Body of pancreas (tissue), 4 donors: ENCODE data around the gene GRIP2. TPM values are rescaled to one million over a fixed set of nuclear protein-coding genes. Genes with fewer than 3 reads are reported as not detected.

Experiments
- ATAC-seq: fragments of 150-250 bp; one replicate; pipeline ENCODE4 v1.9.1; 2016
- DNase-seq, 4 donors: peaks; one replicate each; pipeline ENCODE4 v3.0.0-alpha.2; 2019
- H3K27ac ChIP-seq, 4 donors: fragments of 200-600 bp; sonication (generic); 1 replicate in 3 of 4; 2 replicates in 1 of 4; pipeline versions ENCODE4 v1.5.1 to v1.6.1; 2016 to 2019; ENCODE audit warnings: mild to moderate bottlenecking in 1 of 4, mixed read lengths in 1 of 4, moderate library complexity in 1 of 4
- H3K27me3 ChIP-seq, 2 donors: fragments of 200-600 bp; sonication (generic); one replicate each; pipeline ENCODE4 v1.6.0; 2016; ENCODE audit warnings: mild to moderate bottlenecking in 1 of 2
- H3K36me3 ChIP-seq, 2 donors: fragments of 200-600 bp; sonication (generic); replicated peaks in 1 of 2; 2 replicates each; pipeline ENCODE4 v1.5.1; 2016; ENCODE audit warnings: low read depth in 2 of 2; ENCODE audit not compliant: insufficient read depth in 1 of 2
- H3K4me1 ChIP-seq: fragments of 200-600 bp; sonication (generic); one replicate; pipeline ENCODE4 v1.6.0; 2016
- H3K4me3 ChIP-seq, 2 donors: fragments of 200-600 bp; sonication (generic); 1 replicate in 1 of 2; 2 replicates in 1 of 2; pipeline ENCODE4 v1.5.1; 2016 to 2019
- H3K9me3 ChIP-seq, 3 donors: fragments of 200-600 bp; sonication (generic); 1 replicate in 2 of 3; 2 replicates in 1 of 3; pipeline ENCODE4 v1.5.1; 2016
- CTCF ChIP-seq, 7 experiments: fragments of 450-650 bp in 4 of 7; fragments of 200-600 bp in 3 of 7; sonication (generic) in 3 of 7; IDR thresholded peaks; one replicate each; pipeline ENCODE4 v1.5.1; 2016 to 2019; ENCODE audit warnings: antibody characterized with exemption in 7 of 7
- POLR2A ChIP-seq, 3 donors: fragments of 450-650 bp; IDR thresholded peaks; one replicate each; pipeline ENCODE4 v1.6.1; 2016; ENCODE audit warnings: antibody characterized with exemption in 3 of 3, mild to moderate bottlenecking in 2 of 3
- WGBS, 2 donors: methylation state at CpG; one replicate each; pipeline ENCODE4 v1.1.5; 2017; 5-methylcytosine and 5-hydroxymethylcytosine counted together
- intact Hi-C: fragments of 100-400 bp; cut with DNase I; formaldehyde crosslinking; loops from one replicate; pipeline ENCODE4 v1.15.1; 2023
- total RNA-seq, 2 donors: library from RNA; depleted of rRNA; stranded (reverse); fragments of >200 nt; gene quantifications; one replicate each; pipeline ENCODE4 v1.1.0, GENCODE V29; 2016

The GRIP2 gene
- total RNA-seq, result under 1 TPM; 0.26 to 0.99 TPM

GRCh38 chr3:14539742-14540491 lies at the start of gene GRIP2:
TSS of gene GRIP2 (minus strand) at chr3:14540342. CDS start at chr3:14540308, 34 bp downstream.
- Histone ChIP-seq H3K4me3 (no peak within 1 kb of the TSS), H3K36me3 (no peaks in the 10 kb centered on the region), H3K27ac (no peak within 1 kb of the TSS), H3K9me3 (no peaks in the 10 kb centered on the region), H3K4me1 (no peaks in the 10 kb centered on the region), H3K27me3 (no peaks in the 10 kb centered on the region)
- intact Hi-C loops, result no loop called here
- DNase-seq (no peak), ATAC-seq (no peak)
- 65 to 67% methylated on average over 11 to 14 of the region's 14 CpGs for WGBS, 2 donors
- TF ChIP-seq POLR2A (IDR thresholded peaks at IDR 0.05) (no peak), CTCF (IDR thresholded peaks at IDR 0.05) (no peak)

- no peaks in the 10 kb centered on the region for H3K4me1 ChIP-seq
- H3K27me3 ChIP-seq, result no peaks in the 10 kb centered on the region
- H3K4me3 ChIP-seq, result no peak overlapping the region
- no peak for ATAC-seq
- H3K27ac ChIP-seq, result no peak overlapping the region
- intact Hi-C loops, result no loop called here
- no peak for TF ChIP-seq CTCF (IDR thresholded peaks at IDR 0.05)
- DNase-seq, result no peak
- 82 to 89% methylated on average over 6 of the region's 6 CpGs for WGBS, 2 donors
- no peaks in the 10 kb centered on the region for H3K36me3 ChIP-seq
- H3K9me3 ChIP-seq, result no peaks in the 10 kb centered on the region
Measured at GRCh38 chr3:14588425-14589112, 48.4 kb upstream of the GRIP2 start.

GRCh38 chr3:14587740-14588360 lies 47.7 kb upstream of the GRIP2 start:
- no peak for ATAC-seq
- intact Hi-C loops, result no loop called here
- 61 to 67% methylated on average over 4 of the region's 4 CpGs for WGBS, 2 donors

GRCh38 chr3:14586611-14587010 lies 46.5 kb upstream of the GRIP2 start:
- H3K9me3 ChIP-seq, result no peaks in the 10 kb centered on the region
- H3K4me3 ChIP-seq, result no peak overlapping the region
- DNase-seq (no peak), ATAC-seq (no peak)
- H3K36me3 ChIP-seq, result no peaks in the 10 kb centered on the region
- intact Hi-C loops, result no loop called here
- H3K27ac ChIP-seq, result no peak overlapping the region
- no peaks in the 10 kb centered on the region for H3K27me3 ChIP-seq
- peaks cover 9% of the 10 kb centered on the region for H3K4me1 ChIP-seq
- WGBS, 2 donors, result 87 to 88% methylated on average over 2 of the region's 2 CpGs
- no peak for TF ChIP-seq POLR2A (IDR thresholded peaks at IDR 0.05)
- no peak for TF ChIP-seq CTCF (IDR thresholded peaks at IDR 0.05)

More at GRCh38 chr3:14587740-14588360, 47.7 kb upstream of the GRIP2 start:
- H3K4me1 ChIP-seq, result no peaks in the 10 kb centered on the region
- no peaks in the 10 kb centered on the region for H3K9me3 ChIP-seq
- no peak overlapping the region for H3K27ac ChIP-seq
- DNase-seq, result no peak
- no peaks in the 10 kb centered on the region for H3K36me3 ChIP-seq
- TF ChIP-seq POLR2A (IDR thresholded peaks at IDR 0.05) (no peak), CTCF (IDR thresholded peaks at IDR 0.05) (no peak)
- no peak overlapping the region for H3K4me3 ChIP-seq
- H3K27me3 ChIP-seq, result no peaks in the 10 kb centered on the region
